AG04450 (cell line): ENCODE data around the gene FCN1. TPM values are rescaled to one million over a fixed set of nuclear protein-coding genes. Genes with fewer than 3 reads are reported as not detected.

Experiments used
- CTCF ChIA-PET: fragments of 300-600, 350-600 bp; formaldehyde crosslinking; extraction: SDS; loops from one replicate; lab custom pipeline; 2022; ENCODE audit warnings: antibody characterized with exemption, inconsistent platforms; lab: Charles Lee
- POLR2A ChIA-PET: fragments of 350-600 bp; formaldehyde crosslinking; extraction: SDS; loops from one replicate; lab custom pipeline; 2021; ENCODE audit warnings: antibody characterized with exemption, inconsistent platforms; lab: Yijun Ruan, JAX
- DNase-seq: peaks from one replicate; pipeline ENCODE4 v3.0.0-alpha.2; 2011; ENCODE audit warnings: low read depth, low spot score
- H3K27ac ChIP-seq: one replicate; pipeline ENCODE4 v1.5.1; 2012; ENCODE audit warnings: low read depth, low read length, control low read depth
- H3K27me3 ChIP-seq: one replicate; pipeline ENCODE4 v1.6.0; 2012; ENCODE audit warnings: low read length; ENCODE audit not compliant: control insufficient read depth, insufficient read depth
- H3K4me3 ChIP-seq: 2 replicates; pipeline ENCODE4 v1.5.1; 2011; ENCODE audit warnings: mild to moderate bottlenecking, low read depth, low read length, control low read depth
- H3K9me3 ChIP-seq: 2 replicates; pipeline ENCODE4 v1.5.1; 2012; ENCODE audit warnings: low read length; ENCODE audit not compliant: control insufficient read depth, insufficient read depth
- CTCF ChIP-seq: IDR thresholded peaks from 2 replicates; pipeline ENCODE4 v1.5.1; 2011; ENCODE audit warnings: low read depth, low read length, control low read depth, inconsistent platforms
- polyA plus RNA-seq: library from polyadenylated mRNA; depleted of rRNA; stranded (reverse); fragments of >200 nt; gene quantifications from 2 replicates; pipeline ENCODE4 v1.2.3, GENCODE V29; 2011

FCN1 gene
- polyA plus RNA-seq, 1 experiment = not detected

GRCh38 chr9:134937566-134938345 lies 20.0 kb upstream of the FCN1 start:
- POLR2A ChIA-PET = no interaction called here
- Histone ChIP-seq H3K4me3 (no peak overlapping the region), H3K27ac (no peak overlapping the region), H3K27me3 (peaks cover 44% of the 10 kb centered on the region), H3K9me3 (no peaks in the 10 kb centered on the region)
- CTCF ChIA-PET = no interaction called here
- no peak for TF ChIP-seq CTCF
- no peak for DNase-seq

GRCh38 chr9:134937164-134937555 lies 19.4 kb upstream of the FCN1 start:
- Histone ChIP-seq H3K4me3 (no peak overlapping the region), H3K9me3 (no peaks in the 10 kb centered on the region), H3K27ac (no peak overlapping the region), H3K27me3 (peaks cover 41% of the 10 kb centered on the region)
- DNase-seq = no peak
- POLR2A ChIA-PET = no interaction called here
- no peak for TF ChIP-seq CTCF
- CTCF ChIA-PET = no interaction called here

GRCh38 chr9:134936346-134937163 lies 18.8 kb upstream of the FCN1 start:
- no peak overlapping the region for H3K27ac ChIP-seq
- H3K27me3 ChIP-seq = peaks cover 39% of the 10 kb centered on the region
- TF ChIP-seq CTCF = no peak
- no peaks in the 10 kb centered on the region for H3K9me3 ChIP-seq
- ChIA-PET CTCF (no interaction called here), POLR2A (no interaction called here)
- no peak for DNase-seq
- H3K4me3 ChIP-seq = no peak overlapping the region

- Histone ChIP-seq H3K9me3 (no peaks in the 10 kb centered on the region), H3K4me3 (no peak overlapping the region), H3K27me3 (peaks cover 36% of the 10 kb centered on the region), H3K27ac (no peak overlapping the region)
- CTCF ChIA-PET = no interaction called here
- TF ChIP-seq CTCF = no peak
- no peak for DNase-seq
- POLR2A ChIA-PET = no interaction called here
Measured at GRCh38 chr9:134935701-134936345, 18.1 kb upstream of the FCN1 start.
